ENCODE measurements around the gene NLE1.
A peak's percentile ranks its signal among the peaks of the same experiment; 100 is the strongest.
"Not testable (repeated sequence)": the region's sequence is repeated elsewhere in the genome, so short reads cannot be mapped to it uniquely, and the experiment has no call there.

NLE1 gene

DNA sequence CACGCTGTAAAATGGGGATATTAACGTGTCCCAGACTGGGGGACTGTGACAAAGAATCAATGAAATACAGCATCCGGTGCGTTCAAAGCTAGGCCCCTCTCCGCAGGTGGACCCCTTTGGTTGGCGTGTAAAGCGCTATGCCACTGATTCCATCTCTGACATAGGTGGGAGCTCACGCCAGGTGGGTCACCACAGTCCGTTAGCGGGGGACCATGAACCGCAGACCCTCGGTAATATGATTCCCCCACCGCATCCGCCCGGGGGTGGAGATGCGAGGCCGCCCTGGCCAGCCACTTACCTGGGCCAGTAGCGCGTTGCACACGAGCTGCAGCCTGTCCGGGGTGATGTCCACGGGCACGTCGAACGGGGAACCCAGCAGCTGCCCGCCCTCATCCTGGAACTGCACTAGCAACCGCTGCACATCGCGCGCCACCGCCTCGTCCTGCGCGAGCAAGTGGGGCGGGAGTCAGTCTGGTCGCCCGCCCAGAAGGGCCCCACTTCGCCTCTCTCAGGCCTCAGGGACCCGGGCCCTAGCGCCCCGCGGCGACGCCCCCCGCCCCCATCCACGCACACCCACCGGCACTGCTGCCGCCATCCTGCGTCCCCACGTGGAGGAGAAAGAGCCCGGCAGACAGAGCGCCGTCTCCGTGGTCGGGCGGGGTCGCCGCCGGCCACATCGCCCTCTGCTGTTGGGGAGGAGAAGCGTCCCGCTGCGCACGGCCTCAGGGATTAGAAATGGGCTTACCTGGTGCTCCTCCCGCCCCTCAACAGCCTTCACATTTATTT lies at the start of gene NLE1:
TSS of gene NLE1 (minus strand) at position 623 of the 786 bp plus-strand sequence. CDS start at position 595, 28 bp downstream.
- H3K4me1 Mint-ChIP-seq: peaks cover 4% of the 10 kb centered on the region
- no peaks in the 10 kb centered on the region for H3K36me3 Mint-ChIP-seq
- no peaks in the 10 kb centered on the region for H3K9me3 Mint-ChIP-seq
- peak; percentile 94 to 96 for DNase-seq (ENCODE audit: low spot score in 2 of 2)
- H3K27me3 Mint-ChIP-seq: no peaks in the 10 kb centered on the region
- H3K27ac Mint-ChIP-seq: no peak within 1 kb of the TSS
- ATAC-seq (ENCODE audit: low read depth): peak; percentile 94
- peak within 1 kb of the TSS; percentile 88 for H3K4me3 Mint-ChIP-seq

DNA sequence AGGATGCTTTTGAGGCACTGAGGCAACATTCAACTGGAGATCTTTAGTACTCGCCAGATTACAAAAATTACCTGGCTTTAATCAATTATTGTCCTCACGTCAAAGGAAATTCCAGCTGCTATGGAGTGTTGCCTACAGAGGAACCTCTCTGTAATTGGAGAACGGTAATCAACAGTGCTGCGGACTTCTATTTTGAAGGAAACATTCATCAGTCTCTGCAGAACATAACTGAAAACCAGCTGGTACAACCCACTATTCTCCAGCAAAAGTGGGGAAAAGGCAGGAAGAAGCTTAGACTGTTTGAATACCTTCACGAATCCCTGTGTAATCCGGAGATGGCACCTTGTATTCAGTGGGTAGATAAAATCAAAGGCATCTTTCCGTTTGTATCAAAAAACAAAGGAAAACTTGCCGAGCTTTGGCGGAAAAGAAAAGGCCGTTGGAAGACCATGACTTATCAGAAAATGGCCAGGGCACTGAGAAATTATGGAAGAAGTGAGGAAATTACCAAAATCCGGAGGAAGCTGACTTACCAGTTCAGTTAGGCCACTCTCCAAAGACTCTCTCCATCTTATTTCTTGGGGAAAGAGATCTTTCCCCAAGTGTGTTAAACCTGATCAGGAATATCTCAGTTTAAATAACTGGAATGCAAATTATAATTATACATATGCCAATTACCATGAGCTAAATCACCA lies 49.0 kb upstream of the NLE1 start:
- Mint-ChIP-seq H3K4me1 (no peaks in the 10 kb centered on the region), H3K27me3 (peaks cover 13% of the 10 kb centered on the region), H3K36me3 (no peaks in the 10 kb centered on the region), H3K9me3 (no peaks in the 10 kb centered on the region), H3K27ac (no peak overlapping the region), H3K4me3 (no peak overlapping the region)
- no peak for DNase-seq (ENCODE audit: low spot score in 2 of 2)
- no peak for ATAC-seq (ENCODE audit: low read depth)

DNA sequence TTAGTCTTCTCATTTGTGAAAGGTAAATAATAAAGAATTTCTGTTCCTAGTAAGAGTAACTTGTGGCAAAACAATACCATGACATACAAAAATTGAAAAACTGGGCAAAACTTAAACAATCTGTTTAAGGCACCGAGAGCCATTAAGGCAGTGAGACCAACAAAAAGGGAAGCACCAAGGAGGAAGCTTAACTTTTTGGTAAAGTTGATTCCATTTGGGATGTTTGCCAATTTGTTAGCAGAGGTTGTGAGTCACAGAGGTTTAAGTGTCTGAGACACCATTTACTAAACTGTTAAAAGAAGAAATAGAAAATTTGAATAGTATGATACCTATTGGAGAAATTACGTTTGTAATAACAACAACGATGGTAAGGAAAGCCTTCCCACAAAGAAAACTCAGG lies 47.2 kb upstream of the NLE1 start:
- Mint-ChIP-seq H3K36me3 (no peaks in the 10 kb centered on the region), H3K4me1 (peaks cover 4% of the 10 kb centered on the region), H3K9me3 (no peaks in the 10 kb centered on the region), H3K4me3 (no peak overlapping the region), H3K27me3 (peaks cover 22% of the 10 kb centered on the region), H3K27ac (no peak overlapping the region)
- ATAC-seq (ENCODE audit: low read depth): no peak
- no peak for DNase-seq (ENCODE audit: low spot score in 2 of 2)

DNA sequence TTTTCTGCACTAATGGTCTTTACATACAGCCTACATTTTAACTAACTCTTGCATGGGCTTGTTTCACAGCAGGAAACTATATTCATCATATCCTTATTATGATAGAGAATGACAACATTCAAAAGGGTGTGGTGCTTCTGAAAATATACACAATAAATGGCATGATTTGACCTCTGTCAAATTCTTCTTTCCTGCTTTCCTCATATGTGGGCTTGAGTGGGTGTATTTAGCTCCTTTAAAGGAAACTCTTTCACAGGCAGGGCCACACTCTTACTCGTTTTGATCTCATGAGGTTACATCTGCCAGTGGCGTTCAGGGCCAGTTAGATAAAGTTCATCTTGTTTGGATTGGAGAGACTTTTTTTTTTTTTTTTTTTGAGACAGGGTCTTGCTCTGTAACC lies 46.0 kb upstream of the NLE1 start:
- no peak for DNase-seq (ENCODE audit: low spot score in 2 of 2)
- no peak overlapping the region for H3K27ac Mint-ChIP-seq
- no peak for ATAC-seq (ENCODE audit: low read depth)
- no peak overlapping the region for H3K4me3 Mint-ChIP-seq
- peaks cover 18% of the 10 kb centered on the region for H3K27me3 Mint-ChIP-seq
- H3K9me3 Mint-ChIP-seq: no peaks in the 10 kb centered on the region
- no peaks in the 10 kb centered on the region for H3K36me3 Mint-ChIP-seq
- H3K4me1 Mint-ChIP-seq: peaks cover 4% of the 10 kb centered on the region

DNA sequence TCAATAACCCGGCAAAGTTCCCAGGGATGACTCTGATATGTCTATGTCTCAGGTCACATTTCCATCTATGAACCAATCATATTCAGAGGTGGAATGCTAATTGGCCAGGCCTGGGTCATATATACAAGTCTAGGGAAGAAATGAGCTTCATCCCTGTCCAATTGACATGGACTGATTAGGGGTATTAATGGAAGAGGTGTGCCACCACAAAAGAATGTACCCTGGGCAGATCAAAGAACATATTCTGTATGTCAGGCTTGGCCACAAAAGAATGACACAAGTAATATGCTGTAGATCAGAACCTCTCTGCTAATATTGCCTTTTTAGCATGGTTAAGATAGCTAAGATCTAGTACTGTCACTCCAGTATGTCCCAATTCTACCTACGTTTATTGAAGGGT lies 45.4 kb upstream of the NLE1 start:
- no peak overlapping the region for H3K27ac Mint-ChIP-seq
- ATAC-seq (ENCODE audit: low read depth): no peak

DNA sequence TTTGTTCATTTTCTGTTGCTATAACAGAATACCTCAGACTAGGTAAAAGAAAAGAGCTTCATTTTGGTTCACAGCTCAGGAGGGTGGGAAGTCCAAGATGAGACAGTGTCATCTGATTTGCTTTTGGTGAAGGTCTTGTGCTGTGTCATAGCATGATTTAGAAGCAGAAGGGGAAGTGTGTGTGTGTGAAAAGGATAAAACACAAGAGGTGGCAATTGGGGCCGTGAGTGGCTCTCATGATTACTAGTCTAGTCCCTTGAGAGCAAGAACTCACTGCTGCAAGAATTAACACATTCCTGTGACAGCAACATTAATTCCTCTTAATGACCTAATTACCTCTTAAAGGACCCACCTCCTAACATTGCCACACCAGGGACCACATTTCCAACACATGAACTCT lies 43.7 kb upstream of the NLE1 start:
- peaks cover 4% of the 10 kb centered on the region for H3K4me1 Mint-ChIP-seq
- no peak overlapping the region for H3K4me3 Mint-ChIP-seq

More for the DNA sequence above, 45.4 kb upstream of the NLE1 start:
- Mint-ChIP-seq H3K9me3 (no peaks in the 10 kb centered on the region), H3K36me3 (no peaks in the 10 kb centered on the region), H3K4me1 (peaks cover 4% of the 10 kb centered on the region), H3K27me3 (peaks cover 16% of the 10 kb centered on the region), H3K4me3 (no peak overlapping the region)
- DNase-seq (ENCODE audit: low spot score in 2 of 2): no peak

DNA sequence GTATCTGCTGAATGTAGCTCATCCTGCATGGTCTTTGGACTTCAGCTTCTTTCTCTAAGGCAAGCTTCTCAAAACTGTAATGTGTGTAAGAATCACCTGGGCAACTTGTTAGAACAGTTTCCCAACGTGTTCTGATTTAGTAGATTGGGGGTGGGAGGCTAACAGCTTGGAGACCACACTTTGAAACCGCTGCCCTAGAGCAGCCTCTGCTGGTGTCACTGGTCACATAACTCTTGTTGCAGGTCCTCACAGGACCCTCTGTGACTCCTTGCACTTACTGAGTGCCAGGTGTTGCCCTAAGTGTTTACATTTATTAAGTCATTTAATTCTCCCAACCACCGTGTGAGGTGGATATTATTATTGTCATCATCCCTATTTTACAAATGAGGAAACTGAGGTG lies 42.2 kb upstream of the NLE1 start:
- Mint-ChIP-seq H3K4me3 (no peak overlapping the region), H3K36me3 (no peaks in the 10 kb centered on the region), H3K9me3 (no peaks in the 10 kb centered on the region), H3K27me3 (peaks cover 21% of the 10 kb centered on the region), H3K27ac (no peak overlapping the region), H3K4me1 (peaks cover 4% of the 10 kb centered on the region)
- DNase-seq (ENCODE audit: low spot score in 2 of 2) (no peak), ATAC-seq (ENCODE audit: low read depth) (no peak)

More for the DNA sequence above, 43.7 kb upstream of the NLE1 start:
- ATAC-seq (ENCODE audit: low read depth): peak; percentile 65
- H3K9me3 Mint-ChIP-seq: no peaks in the 10 kb centered on the region
- no peaks in the 10 kb centered on the region for H3K36me3 Mint-ChIP-seq
- peaks cover 19% of the 10 kb centered on the region for H3K27me3 Mint-ChIP-seq
- DNase-seq (ENCODE audit: low spot score in 2 of 2): no peak
- no peak overlapping the region for H3K27ac Mint-ChIP-seq

DNA sequence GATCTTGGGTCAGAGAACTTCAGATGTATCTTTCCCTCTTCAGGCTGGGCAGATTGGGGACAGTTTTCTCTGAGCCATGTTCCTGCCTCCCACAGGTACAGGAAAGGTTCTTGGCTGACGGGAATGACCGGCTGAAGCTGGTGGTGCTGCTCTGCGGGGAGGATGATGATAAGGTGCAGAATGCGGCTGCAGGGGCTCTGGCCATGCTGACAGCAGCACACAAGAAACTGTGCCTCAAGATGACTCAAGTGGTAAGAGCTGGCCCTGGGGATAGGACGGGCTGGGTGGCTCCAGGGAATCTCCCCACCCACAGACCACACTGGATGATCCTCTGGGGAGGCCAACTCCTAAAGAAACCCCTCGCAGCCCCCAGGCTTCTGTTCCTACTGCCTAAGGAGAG lies 41.2 kb upstream of the NLE1 start:
- Mint-ChIP-seq H3K27me3 (peaks cover 21% of the 10 kb centered on the region), H3K9me3 (no peaks in the 10 kb centered on the region), H3K27ac (no peak overlapping the region), H3K36me3 (no peaks in the 10 kb centered on the region), H3K4me3 (no peak overlapping the region), H3K4me1 (peaks cover 4% of the 10 kb centered on the region)
- no peak for DNase-seq (ENCODE audit: low spot score in 2 of 2)
- ATAC-seq (ENCODE audit: low read depth): no peak

DNA sequence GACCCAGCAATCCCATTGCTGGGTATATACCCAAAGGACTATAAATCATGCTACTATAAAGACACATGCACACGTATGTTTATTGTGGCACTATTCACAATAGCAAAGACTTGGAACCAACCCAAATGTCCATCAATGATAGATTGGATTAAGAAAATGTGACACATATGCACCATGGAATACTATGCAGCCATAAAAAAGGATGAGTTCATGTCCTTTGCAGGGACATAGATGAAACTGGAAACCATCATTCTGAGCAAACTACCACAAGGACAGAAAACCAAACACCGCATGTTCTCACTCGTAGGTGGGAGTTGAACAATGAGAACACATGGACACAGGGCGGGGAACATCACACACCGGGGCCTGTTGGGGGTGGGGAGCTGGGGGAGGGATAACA lies 37.3 kb upstream of the NLE1 start:
- H3K9me3 Mint-ChIP-seq; ATAC-seq (ENCODE audit: low read depth); H3K36me3 Mint-ChIP-seq; DNase-seq (ENCODE audit: low spot score in 2 of 2); H3K4me3 Mint-ChIP-seq; H3K4me1 Mint-ChIP-seq; H3K27ac Mint-ChIP-seq: not testable (repeated sequence)
- peaks cover 14% of the 10 kb centered on the region for H3K27me3 Mint-ChIP-seq

DNA sequence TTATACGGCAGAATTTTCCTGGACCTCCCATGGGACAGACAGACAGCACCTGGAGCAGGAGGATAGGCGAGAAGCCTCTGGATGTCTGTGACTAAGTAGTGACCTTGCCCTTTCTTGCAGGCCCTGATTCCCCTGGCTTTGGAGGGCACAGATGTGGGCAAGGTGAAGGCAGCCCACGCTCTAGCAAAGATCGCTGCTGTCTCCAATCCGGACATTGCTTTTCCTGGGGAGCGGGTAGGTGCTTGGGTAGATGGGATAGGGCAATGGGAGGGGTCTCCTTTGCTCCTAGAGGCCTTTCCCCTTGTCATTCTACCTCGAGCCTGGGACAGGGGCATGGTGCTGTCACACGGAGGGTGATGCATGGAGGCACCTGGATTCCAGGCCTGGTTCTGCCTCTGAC lies 34.8 kb upstream of the NLE1 start:
- ATAC-seq (ENCODE audit: low read depth) (no peak), DNase-seq (ENCODE audit: low spot score in 2 of 2) (no peak)
- Mint-ChIP-seq H3K27ac (no peak overlapping the region), H3K9me3 (no peaks in the 10 kb centered on the region), H3K4me3 (no peak overlapping the region), H3K27me3 (peaks cover 10% of the 10 kb centered on the region), H3K36me3 (no peaks in the 10 kb centered on the region), H3K4me1 (no peaks in the 10 kb centered on the region)

DNA sequence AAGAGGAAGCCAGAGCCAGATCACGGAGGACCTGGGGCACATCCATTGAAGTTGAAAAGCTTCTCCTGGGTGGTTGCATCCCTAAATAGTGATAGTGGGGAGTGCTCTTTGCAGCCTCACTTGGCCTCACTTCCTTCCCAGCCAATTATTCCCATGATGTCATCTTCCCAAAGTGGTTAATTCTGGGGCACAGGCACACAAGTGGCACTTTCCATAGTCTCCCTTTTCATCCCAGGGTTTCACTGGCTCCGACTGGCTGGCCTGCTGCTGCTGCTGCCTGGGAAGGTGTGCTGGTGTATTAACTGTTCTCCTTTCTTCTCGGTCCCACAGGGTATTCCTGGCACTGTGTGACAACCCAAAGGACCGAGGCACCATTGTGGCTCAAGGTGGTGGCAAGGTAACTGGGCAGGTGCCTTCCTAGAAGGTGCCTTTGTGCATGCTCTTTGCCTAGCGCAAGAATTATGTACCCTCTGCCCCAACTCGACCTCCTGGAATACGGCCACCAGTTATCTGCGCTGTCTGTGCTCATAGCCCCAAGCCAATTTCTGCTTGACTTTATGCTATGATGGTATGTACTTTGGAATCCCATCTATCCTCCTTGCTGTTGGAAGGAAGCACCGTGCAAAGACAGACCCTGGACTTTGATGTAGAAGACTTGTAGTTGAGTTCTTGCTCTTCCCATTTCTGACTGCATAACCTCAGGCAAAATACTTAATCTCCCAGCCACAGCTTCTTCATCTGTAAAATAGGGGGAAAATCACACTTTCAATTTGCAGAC lies 33.7 kb upstream of the NLE1 start:
- no peak overlapping the region for H3K27ac Mint-ChIP-seq
- H3K36me3 Mint-ChIP-seq: no peaks in the 10 kb centered on the region
- no peaks in the 10 kb centered on the region for H3K9me3 Mint-ChIP-seq
- ATAC-seq (ENCODE audit: low read depth) (no peak), DNase-seq (ENCODE audit: low spot score in 2 of 2) (peak in 1 of 2 donors; percentile 2)
- H3K4me1 Mint-ChIP-seq: no peaks in the 10 kb centered on the region
- H3K4me3 Mint-ChIP-seq: no peak overlapping the region
- H3K27me3 Mint-ChIP-seq: peaks cover 10% of the 10 kb centered on the region

DNA sequence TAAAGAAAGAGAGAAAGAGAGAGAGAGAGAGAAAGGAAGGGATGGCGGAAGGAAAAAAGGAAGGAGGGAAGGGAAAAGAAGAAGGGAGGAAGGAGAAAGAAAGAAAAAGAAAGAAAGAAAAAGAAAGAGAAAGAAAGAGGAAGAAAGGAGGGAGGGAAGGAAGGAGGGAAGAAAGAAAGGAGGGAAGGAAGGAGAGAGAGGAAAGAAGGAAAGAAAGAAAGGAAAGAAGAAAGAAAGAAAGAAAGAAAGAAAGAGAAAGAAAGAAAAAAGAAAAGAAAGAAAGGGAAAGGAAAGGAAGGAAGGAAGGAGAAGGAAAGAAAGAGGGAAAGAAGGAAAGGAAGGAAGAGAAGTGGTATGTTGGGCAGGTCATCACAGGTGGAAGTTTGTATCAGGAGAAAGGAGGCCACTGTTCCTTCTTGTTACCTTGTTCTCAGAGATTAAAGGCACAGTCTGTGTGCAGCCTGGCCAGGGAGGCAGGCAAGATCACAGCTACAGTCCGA lies 32.8 kb upstream of the NLE1 start:
- H3K36me3 Mint-ChIP-seq: no peaks in the 10 kb centered on the region
- no peaks in the 10 kb centered on the region for H3K4me1 Mint-ChIP-seq
- no peak for DNase-seq (ENCODE audit: low spot score in 2 of 2)
- H3K27ac Mint-ChIP-seq: no peak overlapping the region
- H3K27me3 Mint-ChIP-seq: peaks cover 10% of the 10 kb centered on the region
- ATAC-seq (ENCODE audit: low read depth): no peak
- H3K4me3 Mint-ChIP-seq: no peak overlapping the region
- H3K9me3 Mint-ChIP-seq: no peaks in the 10 kb centered on the region

DNA sequence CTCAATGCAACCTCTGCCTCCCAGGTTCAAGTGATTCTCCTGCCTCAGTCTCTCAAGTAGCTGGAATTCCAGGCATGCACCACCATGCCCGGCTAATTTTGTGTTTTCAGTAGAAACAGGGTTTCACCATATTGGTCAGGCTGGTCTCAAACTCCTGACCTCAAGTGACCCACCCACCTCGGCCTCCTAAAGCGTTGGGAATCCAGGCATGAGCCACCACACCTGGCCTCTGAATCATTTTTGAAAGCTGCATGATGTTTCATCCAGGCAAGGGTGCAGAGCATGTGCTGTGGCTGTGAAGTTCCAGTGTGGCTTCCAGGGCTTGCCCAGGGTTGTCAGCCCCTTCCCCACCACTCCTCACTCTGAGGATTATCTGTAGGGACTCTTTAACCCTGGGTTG lies 30.2 kb upstream of the NLE1 start:
- ATAC-seq (ENCODE audit: low read depth); H3K36me3 Mint-ChIP-seq; H3K9me3 Mint-ChIP-seq; H3K4me3 Mint-ChIP-seq; H3K27ac Mint-ChIP-seq; DNase-seq (ENCODE audit: low spot score in 2 of 2); H3K4me1 Mint-ChIP-seq: not testable (repeated sequence)
- H3K27me3 Mint-ChIP-seq: peaks cover 15% of the 10 kb centered on the region

DNA sequence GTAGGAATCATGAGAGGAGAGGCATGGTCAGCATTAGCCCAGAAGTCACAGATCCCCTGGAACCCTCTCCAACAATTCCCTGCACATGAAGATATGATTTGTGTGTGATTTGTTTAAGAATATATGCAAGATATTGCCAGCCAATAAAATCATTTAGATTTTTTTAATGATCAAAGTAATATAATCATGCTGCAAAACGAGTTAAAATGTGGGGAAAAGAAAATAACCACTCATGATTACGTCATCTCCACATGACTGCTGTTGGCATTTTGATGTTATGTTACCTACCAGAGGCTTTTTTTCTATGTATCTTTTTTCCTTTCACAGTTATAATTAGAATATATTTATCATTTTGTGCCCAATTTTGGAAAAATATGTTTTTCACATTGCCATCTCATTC lies 29.7 kb upstream of the NLE1 start:
- Mint-ChIP-seq H3K9me3 (no peaks in the 10 kb centered on the region), H3K36me3 (no peaks in the 10 kb centered on the region), H3K4me1 (no peaks in the 10 kb centered on the region), H3K27me3 (peaks cover 15% of the 10 kb centered on the region), H3K27ac (no peak overlapping the region), H3K4me3 (no peak overlapping the region)
- DNase-seq (ENCODE audit: low spot score in 2 of 2) (no peak), ATAC-seq (ENCODE audit: low read depth) (no peak)

Data from memory B cell (primary cell).